CD1c-positive myeloid dendritic cell (primary cell): ENCODE data around the gene OR2A2.
"Not testable (repeated sequence)": the region's sequence is repeated elsewhere in the genome, so short reads cannot be mapped to it uniquely, and the experiment has no call there.

Experiments used
- DNase-seq: peaks from one replicate; pipeline ENCODE4 v3.0.0-alpha.2; 2016; ENCODE audit errors: extremely low spot score

Gene OR2A2

GRCh38 chr7:144109283-144109682 is at the start of gene OR2A2:
Gene OR2A2 (plus strand): TSS chr7:144109583. CDS start chr7:144109583, 0 bp downstream.
- DNase-seq: no peak

- no peak for DNase-seq
These were observed 45.7 kb upstream of the OR2A2 start for GRCh38 chr7:144063710-144064109.

GRCh38 chr7:144069511-144069910 is 39.9 kb upstream of the OR2A2 start, which contains the start of gene OR2A25:
Gene OR2A25 (plus strand): TSS chr7:144069811. CDS start chr7:144074220, 4,409 bp downstream.
- DNase-seq: no peak

- DNase-seq: no peak
These were observed 39.4 kb upstream of the OR2A2 start for GRCh38 chr7:144069953-144070352.

GRCh38 chr7:144074374-144074773 is 35.0 kb upstream of the OR2A2 start:
- DNase-seq: no peak

GRCh38 chr7:144085978-144086377 is 23.4 kb upstream of the OR2A2 start, which contains the start of gene OR2A12:
Gene OR2A12 (plus strand): TSS chr7:144086278. CDS start chr7:144095108, 8,830 bp downstream.
- DNase-seq: no peak

GRCh38 chr7:144086730-144087129 is 22.7 kb upstream of the OR2A2 start:
- DNase-seq: no peak

GRCh38 chr7:144087230-144087629 is 22.2 kb upstream of the OR2A2 start:
- DNase-seq: no peak

- no peak for DNase-seq
These were observed 18.7 kb upstream of the OR2A2 start for GRCh38 chr7:144090667-144091066.

- DNase-seq: no peak
These were observed 10.6 kb upstream of the OR2A2 start for GRCh38 chr7:144098776-144099175.

- no peak for DNase-seq
These were observed 8.8 kb upstream of the OR2A2 start for GRCh38 chr7:144100607-144101006.

- no peak for DNase-seq
These were observed 7.3 kb upstream of the OR2A2 start for GRCh38 chr7:144102041-144102440.

GRCh38 chr7:144105211-144105610 is 4.2 kb upstream of the OR2A2 start:
- no peak for DNase-seq

- no peak for DNase-seq
These were observed 889 bp downstream of the OR2A2 start for GRCh38 chr7:144110272-144110671.

- no peak for DNase-seq
These were observed 4.3 kb downstream of the OR2A2 start for GRCh38 chr7:144113651-144114050.

- no peak for DNase-seq
These were observed 9.0 kb downstream of the OR2A2 start for GRCh38 chr7:144118341-144118740.

GRCh38 chr7:144122876-144123275 is 13.5 kb downstream of the OR2A2 start, which contains the start of gene OR2A14:
Gene OR2A14 (plus strand): TSS chr7:144123176. CDS start chr7:144129113, 5,937 bp downstream.
- DNase-seq: no peak

- DNase-seq: peak; percentile 81
These were observed 18.4 kb downstream of the OR2A2 start for GRCh38 chr7:144127714-144128334.

- not testable (repeated sequence) for DNase-seq
These were observed 20.2 kb downstream of the OR2A2 start for GRCh38 chr7:144129601-144130000.

- no peak for DNase-seq
These were observed 21.3 kb downstream of the OR2A2 start for GRCh38 chr7:144130730-144131129.

- no peak for DNase-seq
These were observed 22.9 kb downstream of the OR2A2 start for GRCh38 chr7:144132262-144132661.

GRCh38 chr7:144133307-144133706 is 23.9 kb downstream of the OR2A2 start:
- peak; percentile 5 for DNase-seq

GRCh38 chr7:144134116-144134515 is 24.7 kb downstream of the OR2A2 start:
- no peak for DNase-seq

GRCh38 chr7:144137501-144137900 is 28.1 kb downstream of the OR2A2 start:
- no peak for DNase-seq
